ENCODE results near the gene PPP2R5C.

The PPP2R5C gene

DNA sequence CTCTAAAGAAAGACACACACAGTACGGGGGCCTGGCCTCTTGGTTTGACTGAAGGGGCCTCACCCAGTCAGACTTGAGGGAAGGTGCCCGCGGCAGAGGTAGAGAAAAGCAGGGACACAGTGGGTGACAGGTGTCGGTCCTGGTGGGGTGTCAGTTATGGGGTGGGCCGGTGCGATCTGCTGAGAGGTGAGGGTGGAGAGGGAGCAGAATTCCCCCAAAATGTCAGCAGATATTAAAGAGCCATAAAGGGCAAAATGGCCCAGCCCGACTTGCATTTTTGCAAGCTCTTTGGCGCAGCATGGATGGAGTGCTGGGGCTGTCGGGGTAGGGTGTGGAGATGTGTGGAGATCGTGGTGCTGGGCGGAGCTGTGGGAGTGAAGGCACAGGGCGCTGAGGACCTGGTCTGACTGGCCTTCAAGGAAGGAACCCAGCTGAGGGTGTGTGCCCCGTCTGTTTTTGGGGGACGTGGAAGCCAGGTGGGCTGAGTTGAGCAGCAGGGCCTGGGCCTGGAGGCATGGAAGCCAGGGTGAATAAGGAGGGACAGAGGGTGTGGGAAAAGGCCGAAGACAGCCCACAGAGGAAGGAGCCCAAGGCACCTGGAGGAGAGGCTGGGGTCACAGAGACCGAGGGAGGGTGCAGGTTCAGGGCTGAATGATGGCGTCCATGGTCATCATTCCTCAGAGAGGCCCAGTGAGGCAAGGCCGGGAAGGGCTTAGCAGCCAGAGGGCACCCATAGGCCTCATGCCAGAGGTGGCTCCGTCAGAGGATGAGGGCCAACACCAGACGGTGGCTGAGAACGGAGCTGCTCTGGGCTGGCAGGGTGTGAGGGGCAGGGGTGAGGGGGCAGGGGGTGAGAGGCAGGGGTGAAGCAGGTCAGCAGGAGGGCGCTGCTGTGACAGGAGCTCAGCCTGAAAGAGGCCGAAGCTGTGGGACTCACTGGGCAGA is 154.6 kb downstream of the PPP2R5C start:
- ATAC-seq (ENCODE audit: low read depth) (no peak), DNase-seq (ENCODE audit: low spot score in 2 of 2) (no peak)
- Mint-ChIP-seq H3K4me3 (no peak overlapping the region), H3K4me1 (no peaks in the 10 kb centered on the region), H3K36me3 (peaks cover 29% of the 10 kb centered on the region), H3K27me3 (no peaks in the 10 kb centered on the region), H3K9me3 (no peaks in the 10 kb centered on the region), H3K27ac (peak overlapping the region; percentile 69)

DNA sequence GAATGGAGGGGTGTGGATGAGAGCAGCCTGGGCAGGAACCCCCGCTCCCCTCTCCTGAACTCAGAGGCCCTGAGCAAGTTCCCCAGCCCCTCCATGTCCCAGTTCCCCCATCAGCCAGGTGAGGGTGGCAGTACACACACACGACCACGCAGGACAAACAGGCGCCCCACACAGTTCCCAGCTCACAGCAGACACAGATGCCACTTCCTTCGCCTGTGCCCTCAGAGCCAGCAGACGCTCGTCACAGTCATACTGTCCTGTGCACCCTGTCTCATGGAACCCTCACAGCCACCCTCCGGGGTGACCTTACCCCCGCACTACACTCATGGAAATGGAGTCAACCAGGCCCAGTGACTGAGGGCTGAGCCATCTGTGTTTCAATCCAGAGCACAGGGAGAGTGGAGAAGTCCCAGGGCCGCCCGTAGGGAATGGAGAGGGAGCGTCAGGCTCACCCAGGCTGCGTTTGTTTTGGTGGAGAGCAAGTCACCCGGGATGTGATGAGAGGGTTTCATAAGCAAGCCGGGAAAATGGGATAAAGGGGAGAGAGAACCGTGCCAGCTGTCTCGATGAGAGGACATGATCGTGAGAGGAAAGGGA is 155.4 kb downstream of the PPP2R5C start:
- DNase-seq (ENCODE audit: low spot score in 2 of 2) (no peak), ATAC-seq (ENCODE audit: low read depth) (no peak)
- H3K9me3 Mint-ChIP-seq = no peaks in the 10 kb centered on the region
- peak overlapping the region; percentile 69 for H3K27ac Mint-ChIP-seq
- no peaks in the 10 kb centered on the region for H3K27me3 Mint-ChIP-seq
- no peaks in the 10 kb centered on the region for H3K4me1 Mint-ChIP-seq
- no peak overlapping the region for H3K4me3 Mint-ChIP-seq
- H3K36me3 Mint-ChIP-seq = peaks cover 33% of the 10 kb centered on the region

DNA sequence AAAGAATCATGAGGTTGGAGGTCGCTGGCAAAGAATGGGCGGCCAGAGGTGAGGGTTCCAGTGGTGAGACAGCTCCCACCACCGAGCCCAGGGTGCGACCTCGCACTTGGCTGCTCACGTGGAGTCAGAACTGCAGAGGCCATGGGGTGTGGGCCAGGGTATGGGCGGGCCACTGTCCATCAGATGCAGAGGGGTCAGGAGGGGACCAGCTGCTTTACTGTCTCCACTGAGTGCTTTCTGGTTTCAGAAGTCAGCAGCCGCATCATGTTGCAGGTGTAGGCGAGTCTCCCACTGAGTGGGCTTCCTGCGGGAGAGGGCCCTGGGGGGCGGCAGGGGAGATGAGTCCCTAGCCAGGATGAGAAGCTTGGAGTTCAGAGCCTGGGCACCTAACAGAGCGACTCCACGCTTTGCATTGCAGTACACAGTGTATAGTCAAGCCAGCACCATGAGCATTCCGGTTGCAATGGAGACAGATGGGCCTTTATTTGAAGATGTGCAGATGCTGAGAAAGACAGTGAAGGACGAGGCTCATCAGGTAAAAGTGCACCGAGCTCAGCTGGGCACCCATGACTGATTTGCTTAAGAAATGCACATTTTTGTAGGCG is 156.0 kb downstream of the PPP2R5C start:
- Mint-ChIP-seq H3K27me3 (no peaks in the 10 kb centered on the region), H3K27ac (peak overlapping the region; percentile 69), H3K9me3 (no peaks in the 10 kb centered on the region), H3K36me3 (peaks cover 30% of the 10 kb centered on the region), H3K4me1 (no peaks in the 10 kb centered on the region), H3K4me3 (no peak overlapping the region)
- ATAC-seq (ENCODE audit: low read depth) = no peak
- DNase-seq (ENCODE audit: low spot score in 2 of 2) = no peak

DNA sequence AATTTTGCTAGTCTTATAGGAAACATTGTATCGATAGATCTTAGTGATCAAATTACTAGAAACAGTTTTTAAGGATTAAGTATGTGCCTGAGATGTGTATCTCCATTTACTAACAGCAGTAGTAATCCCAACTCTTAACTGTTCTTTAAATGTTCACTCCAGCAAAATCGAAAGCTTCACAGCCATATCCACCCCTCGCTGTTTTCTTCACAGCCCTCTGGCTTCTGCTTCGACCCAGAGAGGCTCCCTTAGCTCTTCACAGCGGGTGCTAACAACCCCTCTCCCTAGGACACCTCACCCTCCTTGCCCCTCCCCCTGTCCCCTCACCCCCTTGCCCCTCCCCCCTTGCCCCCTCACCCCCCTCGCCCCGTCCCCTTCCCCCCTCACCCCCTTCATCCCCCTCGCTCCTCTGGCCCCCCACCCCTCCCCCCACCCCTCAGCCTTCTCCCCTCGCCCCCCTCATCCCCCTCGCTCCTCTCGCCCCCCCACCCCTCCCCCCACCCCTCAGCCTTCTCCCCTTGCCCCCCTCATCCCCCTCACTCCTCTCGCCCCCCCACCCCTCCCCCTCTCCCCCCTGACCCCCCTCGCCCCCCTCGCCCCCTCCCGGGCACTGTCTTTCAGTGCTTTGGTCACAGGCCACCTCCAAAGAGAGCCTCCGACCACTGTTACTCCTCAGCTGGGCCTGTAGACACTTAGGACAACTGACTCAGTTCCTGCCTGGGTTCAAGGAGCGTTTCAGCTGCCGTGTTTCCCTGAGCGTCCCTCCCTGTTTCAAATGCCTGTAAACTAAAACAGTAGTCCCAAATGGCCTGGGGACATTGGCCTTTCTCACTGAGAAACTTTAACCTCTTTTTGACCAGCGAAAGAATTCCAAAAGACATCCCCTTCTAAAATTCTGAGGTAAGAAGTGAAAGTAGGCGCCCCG is 156.8 kb downstream of the PPP2R5C start:
- H3K36me3 Mint-ChIP-seq = peaks cover 31% of the 10 kb centered on the region
- no peak for DNase-seq (ENCODE audit: low spot score in 2 of 2)
- no peaks in the 10 kb centered on the region for H3K27me3 Mint-ChIP-seq
- peak overlapping the region; percentile 69 for H3K27ac Mint-ChIP-seq
- no peak overlapping the region for H3K4me3 Mint-ChIP-seq
- H3K9me3 Mint-ChIP-seq = no peaks in the 10 kb centered on the region
- ATAC-seq (ENCODE audit: low read depth) = no peak
- no peaks in the 10 kb centered on the region for H3K4me1 Mint-ChIP-seq

DNA sequence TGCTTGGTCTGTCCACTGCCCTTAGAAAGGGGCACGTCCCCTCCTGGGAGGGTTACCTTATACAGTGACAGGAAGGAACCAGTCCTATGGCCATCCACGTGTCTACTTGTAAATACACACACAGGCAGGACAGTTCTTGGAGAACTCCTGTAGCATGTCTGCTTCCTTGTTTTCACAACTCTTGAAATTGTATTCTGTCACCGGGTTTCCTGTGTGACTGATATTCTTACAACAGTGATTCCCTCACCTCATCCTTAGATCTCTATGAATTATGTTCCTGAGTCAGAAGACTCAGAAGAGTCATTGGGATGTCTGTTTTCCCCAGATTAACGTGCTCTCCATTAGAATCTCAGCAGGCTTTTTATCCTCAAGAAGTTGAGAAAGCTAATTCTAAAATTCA is 158.8 kb downstream of the PPP2R5C start:
- H3K27ac Mint-ChIP-seq = peak overlapping the region; percentile 62
- no peaks in the 10 kb centered on the region for H3K4me1 Mint-ChIP-seq
- no peak overlapping the region for H3K4me3 Mint-ChIP-seq
- peaks cover 27% of the 10 kb centered on the region for H3K36me3 Mint-ChIP-seq
- DNase-seq (ENCODE audit: low spot score in 2 of 2) (no peak), ATAC-seq (ENCODE audit: low read depth) (no peak)
- H3K27me3 Mint-ChIP-seq = no peaks in the 10 kb centered on the region
- no peaks in the 10 kb centered on the region for H3K9me3 Mint-ChIP-seq

DNA sequence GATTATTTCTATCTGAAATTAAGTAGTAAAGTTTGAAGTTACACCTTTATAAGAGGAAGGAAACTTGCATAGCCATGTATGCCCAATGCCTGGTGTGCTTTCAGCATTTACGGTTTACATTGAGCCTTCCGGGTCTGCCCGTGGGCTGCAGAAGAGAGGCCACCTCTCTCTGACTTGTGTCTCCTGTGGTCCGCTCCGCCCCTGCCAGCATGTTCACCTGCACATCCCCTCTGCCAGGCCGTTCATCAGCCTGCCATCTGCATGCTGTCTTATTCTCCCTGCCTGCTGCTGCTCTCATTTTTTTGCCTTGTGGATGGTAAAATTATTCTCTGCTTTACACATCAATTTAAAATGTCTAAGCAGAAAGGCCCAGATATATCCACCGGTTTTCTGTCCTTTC is 161.4 kb downstream of the PPP2R5C start:
- no peaks in the 10 kb centered on the region for H3K27me3 Mint-ChIP-seq
- DNase-seq (ENCODE audit: low spot score in 2 of 2) (no peak), ATAC-seq (ENCODE audit: low read depth) (no peak)
- no peaks in the 10 kb centered on the region for H3K9me3 Mint-ChIP-seq
- peaks cover 16% of the 10 kb centered on the region for H3K36me3 Mint-ChIP-seq
- no peaks in the 10 kb centered on the region for H3K4me1 Mint-ChIP-seq
- no peak overlapping the region for H3K4me3 Mint-ChIP-seq
- peak overlapping the region; percentile 7 for H3K27ac Mint-ChIP-seq

DNA sequence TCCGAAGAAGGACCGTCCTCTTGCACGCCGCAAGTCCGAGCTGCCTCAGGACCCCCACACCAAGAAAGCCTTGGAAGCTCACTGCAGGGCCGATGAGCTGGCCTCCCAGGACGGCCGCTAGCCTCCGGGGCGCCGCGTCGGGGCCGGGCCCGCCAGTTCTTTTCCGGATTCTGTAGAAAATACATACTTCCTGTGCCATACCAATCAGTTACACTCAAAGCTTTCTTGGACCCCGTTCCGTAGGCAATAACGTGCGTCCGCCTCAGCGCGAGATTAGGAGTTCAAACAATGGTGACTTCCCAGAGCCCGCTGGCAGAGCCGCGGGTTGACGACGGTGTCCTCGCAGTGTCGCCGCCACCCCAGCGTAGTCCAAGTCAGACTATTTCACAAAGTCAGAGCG is 163.6 kb downstream of the PPP2R5C start:
- ATAC-seq (ENCODE audit: low read depth) (no peak), DNase-seq (ENCODE audit: low spot score in 2 of 2) (no peak)
- H3K36me3 Mint-ChIP-seq = peaks cover 16% of the 10 kb centered on the region
- no peaks in the 10 kb centered on the region for H3K9me3 Mint-ChIP-seq
- H3K27ac Mint-ChIP-seq = no peak overlapping the region
- H3K4me1 Mint-ChIP-seq = no peaks in the 10 kb centered on the region
- H3K27me3 Mint-ChIP-seq = no peaks in the 10 kb centered on the region
- H3K4me3 Mint-ChIP-seq = no peak overlapping the region

DNA sequence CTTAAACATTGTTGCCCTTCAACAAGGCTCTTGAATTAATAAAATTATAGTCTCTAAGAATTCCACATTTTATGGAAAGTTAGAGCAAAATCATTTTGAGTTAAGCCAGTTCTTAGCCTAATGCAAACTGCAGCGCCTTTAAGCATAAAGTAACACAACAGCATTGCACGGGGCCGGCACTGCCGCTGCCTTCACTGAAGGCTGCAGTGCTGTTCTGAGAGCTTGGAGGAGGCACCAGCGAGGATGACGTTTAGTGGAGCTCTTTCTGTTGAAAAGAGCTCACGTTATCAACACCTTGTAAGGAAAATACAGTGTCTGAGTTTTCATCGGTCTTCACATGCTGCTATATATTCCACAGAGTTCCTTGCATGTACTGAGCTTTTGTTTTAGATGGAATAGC is 164.6 kb downstream of the PPP2R5C start:
- Mint-ChIP-seq H3K36me3 (peaks cover 11% of the 10 kb centered on the region), H3K4me1 (no peaks in the 10 kb centered on the region), H3K9me3 (no peaks in the 10 kb centered on the region), H3K27ac (no peak overlapping the region), H3K27me3 (no peaks in the 10 kb centered on the region), H3K4me3 (no peak overlapping the region)
- no peak for DNase-seq (ENCODE audit: low spot score in 2 of 2)
- ATAC-seq (ENCODE audit: low read depth) = no peak

DNA sequence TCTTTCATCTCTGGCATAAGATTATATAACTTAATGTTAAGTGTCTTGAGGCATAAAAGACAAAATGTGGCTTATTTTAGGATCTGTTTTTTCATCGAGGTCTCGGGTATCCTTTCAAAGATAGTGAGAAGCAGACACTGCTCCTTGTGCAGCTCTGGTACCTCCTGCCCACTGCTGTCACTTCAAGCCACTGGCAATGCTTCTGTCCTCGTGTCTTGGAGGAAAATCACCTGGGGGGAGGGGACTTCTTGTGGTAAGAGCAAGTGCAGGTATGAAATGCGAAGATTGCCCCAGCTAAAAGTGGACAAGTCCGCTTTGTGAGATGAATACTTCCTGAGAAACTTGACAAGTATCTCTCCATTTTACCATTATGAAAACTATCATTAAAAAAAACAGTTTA is 165.1 kb downstream of the PPP2R5C start:
- H3K4me1 Mint-ChIP-seq = no peaks in the 10 kb centered on the region
- H3K9me3 Mint-ChIP-seq = no peaks in the 10 kb centered on the region
- peaks cover 9% of the 10 kb centered on the region for H3K36me3 Mint-ChIP-seq
- H3K27ac Mint-ChIP-seq = no peak overlapping the region
- no peaks in the 10 kb centered on the region for H3K27me3 Mint-ChIP-seq
- DNase-seq (ENCODE audit: low spot score in 2 of 2) (no peak), ATAC-seq (ENCODE audit: low read depth) (no peak)
- H3K4me3 Mint-ChIP-seq = no peak overlapping the region

DNA sequence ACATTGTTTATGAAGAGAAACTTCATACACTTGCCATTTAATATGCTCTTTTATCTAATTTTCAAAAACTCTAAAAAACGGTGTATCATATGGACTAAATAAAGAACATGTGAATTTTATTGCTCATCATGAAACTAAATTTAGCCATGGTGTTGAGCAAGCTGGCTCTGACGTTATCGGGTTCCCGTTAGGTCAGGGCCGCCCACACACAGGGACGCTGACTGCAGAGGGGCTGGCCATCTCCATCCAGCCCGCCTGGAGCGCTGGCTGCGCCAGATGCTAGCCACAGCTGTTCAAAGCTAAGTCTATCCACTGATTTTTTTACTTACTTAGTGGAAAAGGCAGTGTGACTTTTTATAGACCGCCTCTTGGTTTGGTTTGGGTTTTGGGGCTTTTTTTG is 166.3 kb downstream of the PPP2R5C start:
- Mint-ChIP-seq H3K27me3 (no peaks in the 10 kb centered on the region), H3K4me1 (no peaks in the 10 kb centered on the region), H3K27ac (no peak overlapping the region), H3K36me3 (peaks cover 5% of the 10 kb centered on the region), H3K9me3 (no peaks in the 10 kb centered on the region), H3K4me3 (no peak overlapping the region)
- DNase-seq (ENCODE audit: low spot score in 2 of 2) (no peak), ATAC-seq (ENCODE audit: low read depth) (no peak)

DNA sequence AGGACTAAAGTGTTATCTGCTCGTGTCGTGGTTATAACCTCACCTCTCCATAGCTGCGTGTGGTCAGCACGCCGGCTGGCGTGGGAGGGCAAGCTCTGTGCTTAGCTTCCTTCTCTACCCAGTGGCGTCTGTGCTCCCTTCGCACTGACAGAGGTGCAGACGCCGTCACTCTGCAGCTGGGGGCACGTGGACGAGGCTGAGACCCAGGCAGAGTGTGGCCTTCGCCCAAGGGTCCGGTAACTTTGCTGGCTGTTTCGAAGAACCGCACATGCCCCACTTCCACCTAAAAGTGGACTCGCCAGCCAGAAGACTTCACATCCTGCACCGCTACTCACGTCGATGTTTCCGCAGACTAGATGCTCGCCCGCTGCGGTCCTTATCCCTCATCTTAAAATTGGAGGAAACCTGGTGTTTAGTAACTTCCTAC is 166.9 kb downstream of the PPP2R5C start:
- no peak for DNase-seq (ENCODE audit: low spot score in 2 of 2)
- H3K4me1 Mint-ChIP-seq = no peaks in the 10 kb centered on the region
- ATAC-seq (ENCODE audit: low read depth) = no peak
- H3K36me3 Mint-ChIP-seq = peaks cover 4% of the 10 kb centered on the region
- no peak overlapping the region for H3K4me3 Mint-ChIP-seq
- H3K27me3 Mint-ChIP-seq = no peaks in the 10 kb centered on the region
- H3K9me3 Mint-ChIP-seq = no peaks in the 10 kb centered on the region
- no peak overlapping the region for H3K27ac Mint-ChIP-seq

DNA sequence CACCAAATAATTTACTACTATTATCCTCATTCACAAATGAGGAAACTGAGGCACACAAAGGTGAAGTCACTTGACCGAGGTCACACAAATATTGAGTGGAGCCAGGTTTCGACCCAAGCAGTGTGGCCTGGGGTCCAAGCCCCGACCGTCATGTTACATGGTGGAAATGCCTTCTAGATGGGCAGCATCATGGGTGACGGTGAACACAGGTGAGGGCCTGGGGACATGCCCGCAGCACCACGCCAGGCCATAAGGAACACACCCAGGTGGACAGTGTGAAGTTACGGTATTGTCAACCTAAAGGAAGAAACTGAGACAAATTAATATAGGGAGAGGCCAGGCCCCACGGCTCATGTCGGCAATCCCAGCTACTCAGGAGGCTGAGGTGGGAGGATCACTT is 167.6 kb downstream of the PPP2R5C start:
- no peaks in the 10 kb centered on the region for H3K27me3 Mint-ChIP-seq
- no peak overlapping the region for H3K4me3 Mint-ChIP-seq
- no peaks in the 10 kb centered on the region for H3K9me3 Mint-ChIP-seq
- no peak for ATAC-seq (ENCODE audit: low read depth)
- DNase-seq (ENCODE audit: low spot score in 2 of 2) = no peak
- H3K36me3 Mint-ChIP-seq = peaks cover 4% of the 10 kb centered on the region
- H3K4me1 Mint-ChIP-seq = no peaks in the 10 kb centered on the region
- H3K27ac Mint-ChIP-seq = no peak overlapping the region

DNA sequence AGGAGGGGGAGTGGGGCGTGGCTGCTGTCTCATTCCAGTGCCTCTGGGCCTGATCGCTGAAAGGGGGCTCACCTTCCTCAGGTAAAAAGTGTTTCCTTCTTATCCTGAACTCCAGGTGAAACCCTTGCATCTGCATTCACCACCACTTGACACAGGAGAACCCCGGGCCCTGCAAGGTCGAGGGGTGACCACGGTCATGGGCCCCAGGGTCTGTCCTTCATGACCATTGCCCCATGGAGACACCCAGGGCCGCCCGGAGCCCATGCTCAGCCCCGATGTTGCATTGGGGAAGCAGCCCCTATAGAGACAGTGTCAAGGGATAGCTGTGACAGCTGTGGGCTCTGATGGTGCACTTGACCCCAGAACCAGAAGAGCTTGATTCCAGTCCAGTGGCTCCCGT is 168.4 kb downstream of the PPP2R5C start:
- ATAC-seq (ENCODE audit: low read depth) = no peak
- Mint-ChIP-seq H3K4me3 (no peak overlapping the region), H3K9me3 (no peaks in the 10 kb centered on the region), H3K4me1 (no peaks in the 10 kb centered on the region), H3K27me3 (no peaks in the 10 kb centered on the region), H3K36me3 (peaks cover 2% of the 10 kb centered on the region), H3K27ac (no peak overlapping the region)
- DNase-seq (ENCODE audit: low spot score in 2 of 2) = no peak

DNA sequence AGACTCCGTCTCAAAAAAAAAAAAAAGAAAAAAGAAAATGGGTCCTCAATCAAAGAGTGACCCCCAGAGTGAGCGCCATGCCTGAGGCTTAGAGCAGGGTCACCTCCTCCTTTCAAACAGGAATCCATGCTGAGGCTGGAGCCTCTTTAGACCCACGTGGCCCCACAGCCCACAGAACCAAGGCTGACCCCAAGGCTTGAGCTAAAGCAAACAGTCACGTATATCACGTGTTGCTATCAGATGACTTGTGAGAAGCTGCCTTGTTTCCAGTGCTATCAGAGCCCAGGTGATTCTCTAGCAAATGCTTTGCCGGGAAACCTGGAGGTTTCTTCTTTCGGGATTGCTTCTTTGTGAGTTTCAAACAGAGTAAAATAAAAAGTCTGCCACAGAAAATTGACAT is 171.2 kb downstream of the PPP2R5C start:
- Mint-ChIP-seq H3K9me3 (no peaks in the 10 kb centered on the region), H3K36me3 (no peaks in the 10 kb centered on the region), H3K4me1 (no peaks in the 10 kb centered on the region), H3K4me3 (no peak overlapping the region), H3K27ac (no peak overlapping the region), H3K27me3 (no peaks in the 10 kb centered on the region)
- no peak for DNase-seq (ENCODE audit: low spot score in 2 of 2)
- no peak for ATAC-seq (ENCODE audit: low read depth)
